Measurements from ENCODE around the gene MAP3K14. TPM values are rescaled to one million over a fixed set of nuclear protein-coding genes. Genes with fewer than 3 reads are reported as not detected.

The MAP3K14 gene
- total and polyA plus RNA-seq, 10 of the 15 experiments (the other 5 are each of a cell fraction or from before 2014, with no cell fraction given): 2.1 to 33.3 (median 19.7) TPM

DNA sequence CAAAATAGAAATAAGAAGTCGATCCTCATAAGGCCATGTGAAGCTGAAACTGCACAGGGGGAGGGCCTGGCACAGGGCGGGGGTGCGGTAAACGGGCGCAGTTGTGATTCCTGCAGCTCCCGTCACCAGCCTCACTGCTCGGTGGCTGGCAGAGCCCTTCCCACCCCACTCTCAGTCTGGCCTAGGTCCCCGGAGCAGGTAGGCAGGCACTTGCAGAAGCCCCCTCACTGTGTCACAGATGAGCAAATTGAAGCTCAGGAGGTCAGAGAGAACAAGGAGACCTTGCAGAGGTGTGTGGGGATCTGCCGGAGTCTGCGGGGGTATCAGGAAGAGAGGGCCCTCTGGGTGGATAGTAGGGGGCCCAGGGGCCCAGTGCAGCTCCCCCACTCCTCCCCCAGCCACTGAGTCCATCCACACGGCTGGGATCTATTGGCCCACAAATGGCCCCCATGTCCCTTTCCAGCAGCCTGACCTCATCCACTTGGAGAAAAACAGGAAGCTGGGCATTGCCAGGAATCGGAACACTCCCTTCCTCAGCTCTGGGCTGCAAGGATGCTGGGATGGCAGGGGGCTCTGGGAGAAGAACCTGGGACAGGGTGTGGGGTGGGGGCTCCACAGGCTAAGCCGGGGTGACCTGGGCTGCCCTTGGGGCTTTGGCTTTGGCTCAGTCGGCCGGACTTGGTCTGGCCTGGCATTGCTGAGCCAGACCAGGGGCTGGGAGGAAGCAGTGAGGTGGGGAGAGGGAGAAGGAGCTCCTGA is 21.4 kb upstream of the MAP3K14 start:
- RAD21 ChIA-PET (ENCODE audit: unreplicated experiment): interaction anchor here (2.2 kb wide), 1 partner anchor 47 kb away, joined by 7 read pairs; no protein-coding TSS in a partner anchor
- peaks cover 18% of the 10 kb centered on the region for H3K4me1 ChIP-seq (ENCODE audit: control insufficient read depth, insufficient read depth, low read length)

More for the DNA sequence above, 21.4 kb upstream of the MAP3K14 start:
- SMC1A ChIA-PET (ENCODE audit: uncharacterized antibody, unreplicated experiment): interaction anchor here (1.6 kb wide), 1 partner anchor 12 kb away, joined by 3 read pairs; no protein-coding TSS in a partner anchor
- Histone ChIP-seq H3K4me2 (ENCODE audit: control insufficient read depth, insufficient read depth) (no peak overlapping the region), H3K9ac (ENCODE audit: control insufficient read depth, insufficient read depth, low read length) (no peak overlapping the region), H4K20me1 (ENCODE audit: control insufficient read depth, insufficient read depth) (no peaks in the 10 kb centered on the region), H3K27ac (ENCODE audit: control insufficient read depth, insufficient read depth) (no peak overlapping the region), H3K9me3 (replicated peaks; ENCODE audit: control insufficient read depth, insufficient read depth, low read length) (no peaks in the 10 kb centered on the region), H3K36me3 (ENCODE audit: control insufficient read depth in 2 of 2, insufficient read depth in 2 of 2, low read length in 1 of 2) (no peaks in the 10 kb centered on the region), H2AFZ (ENCODE audit: control insufficient read depth, low read depth, low read length) (no peak overlapping the region), H3K79me2 (ENCODE audit: control insufficient read depth, insufficient read depth, low read length) (no peaks in the 10 kb centered on the region), H3K4me3 (no peak overlapping the region), H3K27me3 (replicated peaks in 1 of 2; ENCODE audit: control insufficient read depth in 2 of 2, insufficient read depth in 2 of 2, low read length in 1 of 2) (no peaks in the 10 kb centered on the region)
- CTCF ChIA-PET: interaction anchor here (0.7 to 1.1 kb wide), 4 partner anchors 8 to 203 kb away, joined by 3 to 4 read pairs (median 3); partner anchors contain the start of genes ACBD4 and MAP3K14
- TF ChIP-seq BHLHE40 (IDR thresholded peaks at IDR 0.05; ENCODE audit: borderline replicate concordance in 1 of 2, low read depth in 2 of 2, low read length in 1 of 2): no peak
- TF ChIP-seq TCF7 (IDR thresholded peaks at IDR 0.05; ENCODE audit: borderline replicate concordance): no peak
- no peak for TF ChIP-seq NR2C2 (IDR thresholded peaks at IDR 0.05; ENCODE audit: borderline replicate concordance, control insufficient read depth, insufficient read length, low read depth)
- TF ChIP-seq HCFC1 (IDR thresholded peaks at IDR 0.05; ENCODE audit: low read length): no peak
- no peak for TF ChIP-seq EZH2 (IDR thresholded peaks at IDR 0.05; ENCODE audit: borderline replicate concordance, control insufficient read depth, low read depth, low read length)
- no peak for TF ChIP-seq PAX5 (IDR thresholded peaks at IDR 0.05; ENCODE audit: borderline replicate concordance, low read depth, low read length)
- POLR2A ChIA-PET: interaction anchor here (0.9 kb wide), 1 partner anchor 9 kb away, joined by 6 read pairs; no protein-coding TSS in a partner anchor
- FAIRE-seq (no peak), DNase-seq (ENCODE audit: low read depth, low spot score) (no peak), ATAC-seq (no peak)
- intact Hi-C loops (cut with micrococcal nuclease; ENCODE audit: unreplicated experiment): no loop called here
- no TSS peak for BruUV-seq (replicated peaks)
- in situ Hi-C loops (cut with MboI): no loop called here
- 80% methylated on average over 15 of the region's 15 CpGs for WGBS (ENCODE audit: insufficient coverage, insufficient replicate concordance, low lambda C conversion rate, missing lambda C conversion rate)

All from GM12878 (cell line).